Muscle layer of colon (tissue), 2 donors: ENCODE results near the gene ADAMTSL3.

ENCODE experiments used
- H3K27ac ChIP-seq: one replicate; pipeline ENCODE4 v1.7.0; 2013; ENCODE audit warnings: low read depth, mild to moderate bottlenecking, low read length, moderate library complexity
- H3K27me3 ChIP-seq, 2 donors: one replicate each; pipeline ENCODE4 v1.7.0; 2013; ENCODE audit warnings: low read length in 2 of 2, mild to moderate bottlenecking in 2 of 2; ENCODE audit not compliant: insufficient read depth in 2 of 2, control insufficient read depth in 1 of 2
- H3K36me3 ChIP-seq: one replicate; pipeline ENCODE4 v1.7.0; 2013; ENCODE audit warnings: mild to moderate bottlenecking, low read length; ENCODE audit not compliant: insufficient read depth
- H3K4me1 ChIP-seq: one replicate; pipeline ENCODE4 v1.7.0; 2013; ENCODE audit warnings: mild to moderate bottlenecking, low read length; ENCODE audit not compliant: insufficient read depth
- H3K4me3 ChIP-seq, 2 donors: one replicate each; pipeline ENCODE4 v1.7.0; 2013; ENCODE audit warnings: low read length in 2 of 2, low read depth in 1 of 2, mild to moderate bottlenecking in 1 of 2, moderate library complexity in 1 of 2
- H3K9ac ChIP-seq: one replicate; pipeline ENCODE4 v1.7.0; 2013; ENCODE audit warnings: low read length
- H3K9me3 ChIP-seq: one replicate; pipeline ENCODE4 v1.7.0; 2013; ENCODE audit warnings: mild to moderate bottlenecking, low read length
- donor health status: abdominal sarcoma.
- donor health status: Adenocarcinoma of cecum.

ADAMTSL3 gene

DNA sequence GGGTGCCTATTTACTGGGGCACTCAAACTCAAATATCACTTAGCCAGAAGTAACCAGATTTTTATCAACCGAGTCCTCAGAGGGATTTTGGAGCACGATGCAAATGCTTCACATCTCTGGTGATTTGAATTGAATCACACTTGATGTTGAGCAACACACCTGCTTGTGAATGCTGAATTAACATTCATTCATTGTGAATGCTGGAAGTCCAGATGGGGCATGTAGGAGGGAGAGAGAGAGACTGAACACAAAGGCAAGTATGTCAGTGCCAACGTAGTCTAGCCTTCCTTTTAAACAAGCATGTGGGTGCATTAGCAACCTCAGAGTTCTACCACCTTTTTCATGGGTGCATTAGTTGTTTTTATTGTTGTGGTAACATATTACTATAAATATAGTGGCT, 156.2 kb downstream of the ADAMTSL3 start:
- Histone ChIP-seq H3K4me3 (no peak overlapping the region), H3K27ac (no peak overlapping the region), H3K9ac (no peak overlapping the region), H3K36me3 (peaks cover 11% of the 10 kb centered on the region), H3K4me1 (peaks cover 6% of the 10 kb centered on the region), H3K27me3 (no peaks in the 10 kb centered on the region), H3K9me3 (no peaks in the 10 kb centered on the region)

DNA sequence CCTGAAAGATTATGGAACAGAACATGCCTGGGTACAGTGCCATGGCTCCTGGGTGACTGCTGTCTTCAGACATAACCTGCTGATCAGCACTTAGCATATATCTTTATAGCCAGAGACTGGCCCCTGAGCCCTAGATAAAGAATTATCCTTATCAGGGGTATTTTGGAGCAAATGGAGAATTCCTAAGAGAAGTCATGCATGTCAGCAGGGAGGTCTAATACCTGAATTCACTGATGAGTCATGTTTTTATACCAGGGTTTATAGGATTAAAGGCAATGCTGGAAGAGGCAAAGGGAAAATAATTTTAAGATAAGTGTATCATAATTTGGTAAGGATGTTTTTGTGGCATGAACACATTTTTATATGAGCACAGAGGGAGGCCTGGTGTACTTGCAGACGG, 159.8 kb downstream of the ADAMTSL3 start:
- H3K4me1 ChIP-seq, result peaks cover 16% of the 10 kb centered on the region
- H3K36me3 ChIP-seq, result no peaks in the 10 kb centered on the region
- H3K9ac ChIP-seq, result no peak overlapping the region
- no peaks in the 10 kb centered on the region for H3K9me3 ChIP-seq
- no peak overlapping the region for H3K4me3 ChIP-seq
- H3K27me3 ChIP-seq, result no peaks in the 10 kb centered on the region
- H3K27ac ChIP-seq, result no peak overlapping the region

- Histone ChIP-seq H3K9ac (no peak overlapping the region), H3K27ac (no peak overlapping the region), H3K4me3 (no peak overlapping the region), H3K36me3 (peaks cover 5% of the 10 kb centered on the region), H3K27me3 (no peaks in the 10 kb centered on the region), H3K9me3 (no peaks in the 10 kb centered on the region), H3K4me1 (peaks cover 16% of the 10 kb centered on the region)
Measured at GRCh38 chr15:83815506-83815905, 161.6 kb downstream of the ADAMTSL3 start.

GRCh38 chr15:83816124-83816883, 162.4 kb downstream of the ADAMTSL3 start:
- Histone ChIP-seq H3K9me3 (no peaks in the 10 kb centered on the region), H3K27me3 (no peaks in the 10 kb centered on the region), H3K9ac (no peak overlapping the region), H3K4me1 (peaks cover 16% of the 10 kb centered on the region), H3K36me3 (peaks cover 5% of the 10 kb centered on the region), H3K27ac (no peak overlapping the region), H3K4me3 (no peak overlapping the region)

DNA sequence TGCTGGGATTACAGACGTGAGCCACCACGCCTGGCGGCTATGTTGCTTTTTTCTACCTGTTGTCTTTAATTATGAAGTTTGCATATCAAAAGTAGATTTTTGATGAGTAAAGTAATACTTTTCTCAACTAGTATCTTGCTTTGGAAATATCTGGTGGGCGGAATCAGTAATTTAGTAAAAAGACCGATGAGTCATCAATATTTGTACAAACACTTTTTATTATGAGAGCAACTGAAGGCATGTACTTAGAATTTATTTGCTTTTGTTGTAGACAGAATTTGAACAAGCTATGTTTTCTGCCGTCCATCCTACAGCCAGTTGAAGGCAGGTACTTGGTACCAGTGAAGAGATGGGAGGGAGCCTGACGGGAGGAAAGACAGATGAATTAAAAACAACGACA, 164.7 kb downstream of the ADAMTSL3 start:
- Histone ChIP-seq H3K9me3 (no peaks in the 10 kb centered on the region), H3K9ac (no peak overlapping the region), H3K4me3 (no peak overlapping the region), H3K27me3 (no peaks in the 10 kb centered on the region), H3K36me3 (peaks cover 5% of the 10 kb centered on the region), H3K4me1 (peaks cover 16% of the 10 kb centered on the region), H3K27ac (no peak overlapping the region)

DNA sequence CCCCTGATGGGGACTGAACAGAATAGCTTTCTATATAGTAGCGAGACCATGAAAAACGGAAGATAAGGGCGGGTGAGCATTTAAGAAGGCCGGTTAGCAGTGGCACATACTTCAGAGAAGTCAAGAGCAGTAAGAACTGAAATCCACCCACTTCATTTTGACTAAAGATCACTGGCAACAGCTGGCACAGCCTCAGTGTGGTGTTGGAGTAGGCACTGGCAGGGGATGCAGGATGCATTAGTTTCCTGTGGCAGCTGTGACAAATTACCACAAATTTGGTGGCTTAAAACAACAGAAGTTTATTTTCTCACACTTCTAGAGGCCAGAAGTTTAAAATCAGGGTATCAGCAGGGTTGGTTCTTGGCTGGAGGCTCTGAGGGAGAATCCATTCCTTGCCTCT, 176.5 kb downstream of the ADAMTSL3 start:
- Histone ChIP-seq H3K27ac (no peak overlapping the region), H3K27me3 (no peaks in the 10 kb centered on the region), H3K9me3 (no peaks in the 10 kb centered on the region), H3K4me3 (no peak overlapping the region), H3K4me1 (no peaks in the 10 kb centered on the region), H3K9ac (no peak overlapping the region), H3K36me3 (no peaks in the 10 kb centered on the region)

DNA sequence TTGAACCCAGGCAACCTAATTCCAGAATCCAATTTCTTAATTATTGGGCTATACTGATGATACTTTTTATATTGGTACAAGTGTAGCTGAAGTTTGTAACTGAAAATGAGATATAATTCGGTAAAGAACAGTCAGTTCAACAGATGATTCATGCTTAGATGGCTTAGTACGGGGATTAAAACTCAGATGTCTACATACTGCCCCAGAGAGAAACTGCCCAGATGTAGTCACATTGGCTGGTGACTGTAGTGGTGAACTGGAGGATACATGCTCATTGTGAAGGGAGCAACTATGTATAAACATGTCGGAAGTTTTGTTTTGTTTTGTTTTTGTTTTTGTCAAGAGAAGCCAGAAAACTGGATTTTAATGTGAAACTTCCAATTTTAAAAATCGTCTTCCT, 179.6 kb downstream of the ADAMTSL3 start:
- Histone ChIP-seq H3K9ac (no peak overlapping the region), H3K4me3 (no peak overlapping the region), H3K27ac (no peak overlapping the region), H3K27me3 (no peaks in the 10 kb centered on the region), H3K9me3 (no peaks in the 10 kb centered on the region), H3K4me1 (no peaks in the 10 kb centered on the region), H3K36me3 (no peaks in the 10 kb centered on the region)

- H3K27me3 ChIP-seq, result no peaks in the 10 kb centered on the region
- no peak overlapping the region for H3K4me3 ChIP-seq
- no peak overlapping the region for H3K27ac ChIP-seq
- H3K9me3 ChIP-seq, result no peaks in the 10 kb centered on the region
- peaks cover 4% of the 10 kb centered on the region for H3K4me1 ChIP-seq
- H3K9ac ChIP-seq, result no peak overlapping the region
- no peaks in the 10 kb centered on the region for H3K36me3 ChIP-seq
Measured at GRCh38 chr15:83835479-83835878, 181.6 kb downstream of the ADAMTSL3 start.

DNA sequence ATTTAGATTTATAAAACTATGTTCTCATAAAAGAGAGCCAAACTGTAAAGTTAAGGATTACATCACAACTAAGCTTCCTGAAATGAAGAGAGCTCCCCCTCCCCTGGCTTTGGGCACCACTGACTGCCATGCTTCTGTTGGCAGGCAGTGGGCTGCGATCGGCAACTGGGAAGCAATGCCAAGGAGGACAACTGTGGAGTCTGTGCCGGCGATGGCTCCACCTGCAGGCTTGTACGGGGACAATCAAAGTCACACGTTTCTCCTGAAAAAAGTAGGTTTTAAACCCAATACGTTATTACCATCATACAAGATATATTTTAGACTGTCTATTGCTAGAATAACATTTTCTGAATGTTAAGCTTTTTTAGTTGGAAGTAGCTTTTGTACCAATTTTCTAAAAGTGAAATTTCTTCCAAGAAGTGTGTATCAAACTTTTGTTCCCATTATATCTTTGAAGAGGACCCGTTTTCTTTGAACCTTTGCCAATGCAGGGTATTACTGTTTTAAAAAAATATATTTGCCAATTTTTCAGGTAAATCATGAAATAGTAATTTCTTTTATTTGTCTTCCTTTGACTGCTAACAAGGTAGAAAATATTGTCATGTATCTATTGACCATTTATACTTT, 184.1 kb downstream of the ADAMTSL3 start:
- Histone ChIP-seq H3K9ac (no peak overlapping the region), H3K4me1 (peaks cover 15% of the 10 kb centered on the region), H3K27me3 (no peaks in the 10 kb centered on the region), H3K9me3 (no peaks in the 10 kb centered on the region), H3K27ac (no peak overlapping the region), H3K36me3 (no peaks in the 10 kb centered on the region), H3K4me3 (no peak overlapping the region)

DNA sequence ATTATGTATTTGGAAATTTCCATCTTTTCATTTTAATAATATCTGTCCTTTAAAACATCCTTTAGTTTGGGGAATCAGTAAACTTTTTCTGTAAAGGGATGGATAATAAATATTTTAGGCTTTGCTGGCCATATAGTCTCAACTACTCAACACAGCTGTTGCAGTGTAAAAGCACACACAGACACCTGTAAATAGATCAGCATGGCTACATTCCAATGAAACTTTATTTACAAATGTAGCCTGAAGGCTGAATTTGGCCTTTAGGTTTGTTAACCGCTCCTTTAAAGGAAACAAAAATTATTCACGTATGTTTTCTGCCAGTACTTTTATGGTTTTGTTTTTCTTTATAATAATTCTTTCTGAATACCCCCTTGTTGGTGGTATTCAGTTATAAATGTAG, 184.8 kb downstream of the ADAMTSL3 start:
- no peaks in the 10 kb centered on the region for H3K36me3 ChIP-seq
- H3K4me3 ChIP-seq, result no peak overlapping the region
- H3K9me3 ChIP-seq, result no peaks in the 10 kb centered on the region
- no peak overlapping the region for H3K9ac ChIP-seq
- peaks cover 22% of the 10 kb centered on the region for H3K4me1 ChIP-seq
- no peaks in the 10 kb centered on the region for H3K27me3 ChIP-seq
- no peak overlapping the region for H3K27ac ChIP-seq

GRCh38 chr15:83842281-83842680, 188.4 kb downstream of the ADAMTSL3 start:
- Histone ChIP-seq H3K27ac (no peak overlapping the region), H3K27me3 (no peaks in the 10 kb centered on the region), H3K9me3 (no peaks in the 10 kb centered on the region), H3K4me1 (peaks cover 54% of the 10 kb centered on the region), H3K4me3 (no peak overlapping the region), H3K9ac (no peak overlapping the region), H3K36me3 (no peaks in the 10 kb centered on the region)

- H3K4me3 ChIP-seq, result peak overlapping the region in 1 of 2 donors; percentile 4
- peaks cover 63% of the 10 kb centered on the region for H3K4me1 ChIP-seq
- no peaks in the 10 kb centered on the region for H3K9me3 ChIP-seq
- peak overlapping the region; percentile 53 for H3K27ac ChIP-seq
- H3K27me3 ChIP-seq, result no peaks in the 10 kb centered on the region
- no peaks in the 10 kb centered on the region for H3K36me3 ChIP-seq
- no peak overlapping the region for H3K9ac ChIP-seq
Measured at GRCh38 chr15:83843471-83843871, 189.5 kb downstream of the ADAMTSL3 start.
